ENCODE results near the gene CACNA2D2. TPM values are rescaled to one million over a fixed set of nuclear protein-coding genes. Genes with fewer than 3 reads are reported as not detected.

Gene CACNA2D2
- polyA plus RNA-seq, 6 donors from 2014 or later, result 0.17 to 0.24 (median 0.18) TPM; not detected in 3

GRCh38 chr3:50378757-50379156 is 124.7 kb downstream of the CACNA2D2 start:
- ATAC-seq (ENCODE audit: low read depth in 2 of 2) (no peak), DNase-seq (no peak)
- no peaks in the 10 kb centered on the region for H3K9me3 Mint-ChIP-seq
- peak overlapping the region in 1 of 8 donors; percentile 22 for H3K4me3 Mint-ChIP-seq
- H3K36me3 Mint-ChIP-seq, result no peaks in the 10 kb centered on the region
- peaks cover 0 to 27% (median 9%) of the 10 kb centered on the region in 3 donors for H3K27me3 Mint-ChIP-seq
- H3K27ac Mint-ChIP-seq, result no peak overlapping the region
- peaks cover 0 to 4% (median under 1%) of the 10 kb centered on the region in 3 donors for H3K4me1 Mint-ChIP-seq

GRCh38 chr3:50378024-50378423 is 125.4 kb downstream of the CACNA2D2 start:
- Mint-ChIP-seq H3K27me3 (peaks cover 0 to 33% (median 14%) of the 10 kb centered on the region in 3 donors), H3K4me1 (peaks cover 0 to 8% (median 5%) of the 10 kb centered on the region in 3 donors), H3K4me3 (no peak overlapping the region), H3K27ac (no peak overlapping the region), H3K36me3 (no peaks in the 10 kb centered on the region), H3K9me3 (no peaks in the 10 kb centered on the region)
- DNase-seq (no peak), ATAC-seq (ENCODE audit: low read depth in 2 of 2) (no peak)

GRCh38 chr3:50375258-50375931 is 128.0 kb downstream of the CACNA2D2 start:
- Mint-ChIP-seq H3K9me3 (no peaks in the 10 kb centered on the region), H3K4me1 (peaks cover 0 to 13% (median 11%) of the 10 kb centered on the region in 3 donors), H3K27me3 (peaks cover 4 to 47% (median 38%) of the 10 kb centered on the region in 3 donors), H3K27ac (peak overlapping the region in 1 of 6 donors; percentile 29), H3K36me3 (no peaks in the 10 kb centered on the region), H3K4me3 (no peak overlapping the region)
- DNase-seq (no peak), ATAC-seq (ENCODE audit: low read depth in 2 of 2) (peak; percentile 20 to 42)

DNA sequence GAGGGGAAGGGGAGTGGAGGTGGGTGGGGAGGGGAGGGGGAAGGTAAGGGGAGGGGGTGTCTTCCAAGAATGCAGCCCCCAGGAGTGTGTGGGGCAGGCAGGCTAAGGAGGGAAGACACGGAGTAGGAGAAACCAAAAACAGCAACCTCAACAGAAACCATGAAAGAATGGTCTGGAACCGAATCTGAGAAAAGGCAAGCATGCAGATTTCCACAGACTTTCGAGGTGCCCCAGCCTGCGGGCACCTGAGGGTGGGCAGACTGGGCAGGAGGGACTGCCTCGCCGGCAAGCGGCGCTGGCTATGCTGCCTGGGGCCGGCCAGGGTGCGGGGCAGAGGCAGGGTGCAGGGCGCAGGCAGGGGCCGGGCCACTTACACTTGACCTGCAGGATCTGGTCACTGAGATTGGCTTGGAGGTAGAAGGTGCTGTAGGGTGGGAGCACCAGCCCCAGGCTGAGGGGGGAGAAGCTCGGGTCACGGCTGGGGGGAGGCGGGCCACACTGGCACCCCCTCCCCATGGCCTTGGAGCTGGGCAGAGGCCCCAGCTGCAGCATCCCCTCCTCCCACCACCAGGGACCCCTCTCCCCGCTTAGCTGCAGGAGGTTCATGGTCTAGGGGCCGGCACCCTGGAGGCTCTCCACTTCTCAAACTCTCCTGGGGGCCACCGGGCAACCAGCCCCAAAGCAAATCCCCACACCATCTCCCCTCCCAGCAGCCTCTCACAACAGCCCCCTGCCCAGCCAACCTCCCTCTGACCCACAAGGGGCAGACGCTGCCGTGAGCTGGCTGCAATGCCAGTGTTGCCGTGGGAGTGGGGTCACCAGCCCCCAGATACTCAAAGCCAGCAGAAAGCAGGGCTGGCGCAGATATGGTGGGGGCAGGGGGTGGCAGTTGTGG is 128.8 kb downstream of the CACNA2D2 start:
- peaks cover 4 to 39% (median 38%) of the 10 kb centered on the region in 3 donors for H3K27me3 Mint-ChIP-seq
- H3K9me3 Mint-ChIP-seq, result no peaks in the 10 kb centered on the region
- peaks cover 0 to 13% (median 11%) of the 10 kb centered on the region in 3 donors for H3K4me1 Mint-ChIP-seq
- H3K4me3 Mint-ChIP-seq, result no peak overlapping the region
- peak overlapping the region in 1 of 6 donors; percentile 54 for H3K27ac Mint-ChIP-seq
- no peak for DNase-seq
- no peaks in the 10 kb centered on the region for H3K36me3 Mint-ChIP-seq
- ATAC-seq (ENCODE audit: low read depth in 2 of 2), result no peak

GRCh38 chr3:50373146-50374051 is 130.0 kb downstream of the CACNA2D2 start:
- no peaks in the 10 kb centered on the region for H3K36me3 Mint-ChIP-seq
- H3K4me1 Mint-ChIP-seq, result peaks cover 0 to 11% (median 11%) of the 10 kb centered on the region in 3 donors
- peaks cover 4 to 35% (median 28%) of the 10 kb centered on the region in 3 donors for H3K27me3 Mint-ChIP-seq
- no peak for DNase-seq
- H3K9me3 Mint-ChIP-seq, result no peaks in the 10 kb centered on the region
- no peak for ATAC-seq (ENCODE audit: low read depth in 2 of 2)
- peak overlapping the region in 1 of 8 donors; percentile 8 for H3K4me3 Mint-ChIP-seq
- H3K27ac Mint-ChIP-seq, result peak overlapping the region in 2 of 6 donors; percentile 46 to 53

DNA sequence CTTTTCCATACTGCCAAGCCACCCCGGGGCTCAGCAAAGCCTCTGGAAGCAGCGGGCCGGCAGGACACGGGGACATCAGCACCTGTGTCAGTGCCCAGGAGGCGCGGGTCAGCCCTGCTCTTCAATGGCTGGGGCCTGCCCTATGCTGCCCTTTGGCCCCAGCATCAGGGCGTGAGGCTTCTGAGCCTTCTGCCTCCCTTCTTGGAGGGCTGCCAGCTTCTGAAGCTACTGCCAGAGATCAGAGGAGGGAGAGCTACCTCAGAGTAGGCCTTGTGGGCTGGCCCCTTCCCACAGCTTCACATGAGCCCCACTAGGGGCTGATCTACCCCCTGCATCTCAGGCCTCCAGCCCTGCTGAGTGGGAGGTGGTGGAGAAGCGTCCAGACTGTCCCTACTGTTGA is 131.1 kb downstream of the CACNA2D2 start:
- ATAC-seq (ENCODE audit: low read depth in 2 of 2), result no peak
- H3K4me1 Mint-ChIP-seq, result peaks cover 1 to 11% (median 11%) of the 10 kb centered on the region in 3 donors
- DNase-seq, result no peak
- peaks cover 4 to 30% (median 24%) of the 10 kb centered on the region in 3 donors for H3K27me3 Mint-ChIP-seq
- H3K36me3 Mint-ChIP-seq, result no peaks in the 10 kb centered on the region
- H3K9me3 Mint-ChIP-seq, result no peaks in the 10 kb centered on the region
- H3K27ac Mint-ChIP-seq, result no peak overlapping the region
- no peak overlapping the region for H3K4me3 Mint-ChIP-seq

DNA sequence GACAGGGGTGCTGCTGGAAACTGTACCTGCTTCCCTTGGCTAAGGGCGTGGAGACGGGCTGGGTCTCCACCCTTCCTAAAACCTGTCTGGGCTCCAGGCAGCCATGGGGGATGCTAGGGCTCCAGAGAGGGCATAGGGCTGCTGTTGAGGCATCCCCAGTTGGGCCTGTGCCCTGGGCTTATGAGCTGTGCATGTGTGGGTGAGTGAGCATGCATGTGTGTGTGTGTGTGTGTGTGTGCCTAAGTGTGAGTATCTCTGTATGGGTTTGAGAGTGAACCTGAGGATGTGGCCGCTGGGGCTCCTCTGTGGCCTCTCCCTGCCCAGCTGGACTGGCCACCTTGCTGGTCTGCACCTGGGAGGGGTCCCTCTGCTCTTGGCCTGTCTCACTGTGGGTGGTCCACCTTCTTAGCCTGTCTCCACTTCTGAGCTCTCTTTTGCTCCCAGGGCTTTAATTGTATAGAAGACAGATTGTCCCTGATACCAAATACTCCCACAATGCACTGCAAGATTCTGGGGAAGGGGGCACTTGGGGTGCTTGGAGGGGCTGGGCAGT is 132.2 kb downstream of the CACNA2D2 start:
- Mint-ChIP-seq H3K4me3 (no peak overlapping the region), H3K27ac (peak overlapping the region in 1 of 6 donors; percentile 32), H3K27me3 (peaks cover 4 to 30% (median 24%) of the 10 kb centered on the region in 3 donors), H3K36me3 (no peaks in the 10 kb centered on the region), H3K9me3 (no peaks in the 10 kb centered on the region), H3K4me1 (peaks cover 4 to 16% (median 11%) of the 10 kb centered on the region in 3 donors)
- DNase-seq (no peak), ATAC-seq (ENCODE audit: low read depth in 2 of 2) (no peak)

- H3K4me1 Mint-ChIP-seq, result peaks cover 10 to 21% (median 16%) of the 10 kb centered on the region in 3 donors
- peak overlapping the region in 1 of 8 donors; percentile 43 for H3K4me3 Mint-ChIP-seq
- no peak overlapping the region for H3K27ac Mint-ChIP-seq
- H3K9me3 Mint-ChIP-seq, result no peaks in the 10 kb centered on the region
- no peaks in the 10 kb centered on the region for H3K36me3 Mint-ChIP-seq
- H3K27me3 Mint-ChIP-seq, result peaks cover 4 to 30% (median 24%) of the 10 kb centered on the region in 3 donors
- ATAC-seq (ENCODE audit: low read depth in 2 of 2) (no peak), DNase-seq (no peak)
Observed at GRCh38 chr3:50370594-50370993, 132.8 kb downstream of the CACNA2D2 start.

DNA sequence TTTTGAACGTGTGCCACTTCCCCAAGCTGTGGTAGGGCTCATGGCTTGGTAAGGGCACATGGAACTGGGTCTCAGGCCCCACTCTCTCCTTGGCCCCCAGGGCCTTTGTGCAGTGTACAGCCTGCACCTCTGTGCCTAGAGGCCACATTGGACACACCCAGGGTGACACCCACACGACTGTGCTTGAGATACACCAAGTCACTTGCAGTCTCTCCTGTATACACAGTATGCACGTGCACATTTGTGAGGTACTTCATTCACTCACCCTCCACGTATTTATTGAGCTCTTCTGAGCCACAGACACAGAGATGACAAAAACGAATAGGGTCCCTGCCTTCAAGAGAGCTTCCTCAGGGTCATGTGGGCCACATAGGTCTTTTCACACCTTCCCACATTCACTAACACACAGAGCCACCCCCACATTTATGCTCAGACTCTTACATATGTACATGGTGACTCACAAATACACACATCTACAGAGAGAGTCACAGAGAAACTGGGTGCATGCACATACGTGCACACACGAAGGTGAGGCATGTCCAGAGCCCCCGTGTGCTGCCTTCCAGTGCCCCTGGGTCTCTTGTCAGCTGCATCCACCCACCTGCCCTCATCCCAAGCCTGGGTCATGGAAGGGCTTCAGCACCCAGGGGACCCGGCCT is 134.3 kb downstream of the CACNA2D2 start:
- no peak for DNase-seq
- H3K36me3 Mint-ChIP-seq, result no peaks in the 10 kb centered on the region
- peaks cover 19 to 30% (median 26%) of the 10 kb centered on the region in 3 donors for H3K4me1 Mint-ChIP-seq
- H3K27me3 Mint-ChIP-seq, result peaks cover 4 to 30% (median 24%) of the 10 kb centered on the region in 3 donors
- ATAC-seq (ENCODE audit: low read depth in 2 of 2), result no peak
- peak overlapping the region in 1 of 6 donors; percentile 34 for H3K27ac Mint-ChIP-seq
- H3K4me3 Mint-ChIP-seq, result peak overlapping the region in 3 of 8 donors; percentile 16 to 66 (median 66)
- no peaks in the 10 kb centered on the region for H3K9me3 Mint-ChIP-seq

DNA sequence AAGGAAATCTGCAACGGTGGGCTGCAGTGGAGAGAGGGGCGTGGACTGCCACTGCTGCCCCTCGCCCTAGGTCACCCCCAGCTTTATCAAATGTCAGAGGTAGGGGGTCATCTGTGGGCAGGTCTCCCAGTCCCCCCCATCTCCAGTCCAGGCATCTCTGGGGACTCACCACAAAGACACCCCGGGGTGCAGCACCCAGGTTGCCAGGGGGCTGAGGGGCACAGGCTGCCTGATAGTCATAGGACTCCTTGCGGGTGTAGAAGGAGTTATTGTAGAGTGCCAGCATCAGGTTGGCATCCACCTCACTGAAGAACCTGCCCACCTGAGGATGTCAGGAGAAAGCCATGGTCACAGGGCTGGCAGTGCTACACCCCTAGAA is 137.6 kb downstream of the CACNA2D2 start:
- Mint-ChIP-seq H3K27ac (peak overlapping the region; percentile 91 to 96 (median 95)), H3K4me3 (peak overlapping the region; percentile 88 to 95 (median 92)), H3K36me3 (no peaks in the 10 kb centered on the region), H3K9me3 (no peaks in the 10 kb centered on the region), H3K27me3 (peaks cover 0 to 3% (median 3%) of the 10 kb centered on the region in 3 donors), H3K4me1 (peaks cover 22 to 26% (median 23%) of the 10 kb centered on the region in 3 donors)
- no peak for ATAC-seq (ENCODE audit: low read depth in 2 of 2)
- no peak for DNase-seq

GRCh38 chr3:50365080-50365841 is 138.2 kb downstream of the CACNA2D2 start:
- peak overlapping the region; percentile 88 to 95 (median 92) for H3K4me3 Mint-ChIP-seq
- H3K9me3 Mint-ChIP-seq, result no peaks in the 10 kb centered on the region
- no peaks in the 10 kb centered on the region for H3K27me3 Mint-ChIP-seq
- ATAC-seq (ENCODE audit: low read depth in 2 of 2) (peak; percentile 97), DNase-seq (peak; percentile 91)
- peaks cover 23 to 26% (median 23%) of the 10 kb centered on the region in 3 donors for H3K4me1 Mint-ChIP-seq
- H3K36me3 Mint-ChIP-seq, result no peaks in the 10 kb centered on the region
- peak overlapping the region; percentile 91 to 96 (median 95) for H3K27ac Mint-ChIP-seq
